Panc1 (cell line): ENCODE data around the gene MRPL18. TPM values are rescaled to one million over a fixed set of nuclear protein-coding genes. Genes with fewer than 3 reads are reported as not detected.
A peak's percentile ranks its signal among the peaks of the same experiment; 100 is the strongest.
"Not testable (repeated sequence)": the region's sequence is repeated elsewhere in the genome, so short reads cannot be mapped to it uniquely, and the experiment has no call there.

Source experiments
- ATAC-seq: fragments of 200-7000 bp; cut with Tn5 transposase; 2 replicates; pipeline ENCODE4 v1.9.1; 2020; ENCODE audit warnings: mild to moderate bottlenecking, moderate library complexity
- BruUV-seq: library from RNA; stranded (reverse); fragments of 400-500 nt; replicated peaks from 2 replicates; lab custom pipeline; 2021; lab: Mats Ljungman, UMichigan
- CTCF ChIA-PET: fragments of 300-600 bp; sonication (Branson Sonifier 250); formaldehyde crosslinking; loops from one replicate; lab custom pipeline; 2022; ENCODE audit warnings: antibody characterized with exemption; lab: Charles Lee
- POLR2A ChIA-PET: fragments of 300-600 bp; sonication (Branson Sonifier 250); formaldehyde crosslinking; loops from one replicate; lab custom pipeline; 2022; ENCODE audit warnings: antibody characterized with exemption; lab: Charles Lee
- DNase-seq: peaks from one replicate; pipeline ENCODE4 v3.0.0-alpha.2; 2010; ENCODE audit warnings: low read depth, low spot score
- H3K27ac ChIP-seq: 2 replicates; pipeline ENCODE4 v1.5.1; 2011; ENCODE audit warnings: mild to moderate bottlenecking, low read length, inconsistent platforms
- H3K27me3 ChIP-seq: fragments of 200-500 bp; sonication (Bioruptor generic); 2 replicates; pipeline ENCODE4 v1.6.0; 2014; ENCODE audit warnings: low read length, inconsistent platforms; ENCODE audit not compliant: control insufficient read depth, insufficient read depth
- H3K36me3 ChIP-seq: fragments of 200-500 bp; sonication (Bioruptor generic); 2 replicates; pipeline ENCODE4 v1.5.1; 2014; ENCODE audit warnings: inconsistent platforms, mild to moderate bottlenecking, low read length, moderate library complexity; ENCODE audit not compliant: control insufficient read depth, insufficient read depth
- H3K4me1 ChIP-seq: 2 replicates; pipeline ENCODE4 v1.5.1; 2011; ENCODE audit warnings: inconsistent platforms, mild to moderate bottlenecking, low read length, moderate library complexity; ENCODE audit not compliant: control insufficient read depth, insufficient read depth
- H3K4me3 ChIP-seq, 2 experiments: 2 replicates each; pipeline ENCODE4 v1.5.1; 2011 to 2012; ENCODE audit warnings: low read depth in 2 of 2, low read length in 2 of 2, mild to moderate bottlenecking in 2 of 2, inconsistent platforms in 1 of 2, moderate library complexity in 1 of 2
- H3K9me3 ChIP-seq: fragments of 200-500 bp; sonication (Bioruptor generic); 2 replicates; pipeline ENCODE4 v1.5.1; 2014; ENCODE audit warnings: low read depth, mild to moderate bottlenecking, inconsistent platforms, low read length, moderate library complexity; ENCODE audit not compliant: control insufficient read depth, insufficient read depth
- POLR2AphosphoS5 ChIP-seq: IDR thresholded peaks from 2 replicates; pipeline ENCODE4 v1.6.1; 2012; ENCODE audit warnings: mild to moderate bottlenecking, low read depth, low read length, moderate library complexity
- SIN3A ChIP-seq: IDR thresholded peaks from 2 replicates; pipeline ENCODE4 v1.6.1; 2012; ENCODE audit warnings: low read depth, mild to moderate bottlenecking, low read length, moderate library complexity, borderline replicate concordance; ENCODE audit not compliant: insufficient read depth
- TCF7L2 ChIP-seq: IDR thresholded peaks from 2 replicates; pipeline ENCODE4 v1.6.1; 2011; ENCODE audit warnings: mild to moderate bottlenecking, low read depth, low read length, inconsistent platforms
- in situ Hi-C: cut with HindIII; loops from 2 replicates; pipeline ENCODE4 v1.10.0; 2016; ENCODE audit warnings: low sequenced_read_pairs, low pct_unique_long_range_greater_than_20kb
- intact Hi-C: fragments of 100-400 bp; cut with micrococcal nuclease; formaldehyde crosslinking; loops from one replicate; pipeline ENCODE4 v1.10.0; 2022; ENCODE audit not compliant: unreplicated experiment
- total RNA-seq: library from RNA; stranded (reverse); gene quantifications from one replicate; pipeline ENCODE4 v1.2.1, GENCODE V29; 2021; ENCODE audit not compliant: unreplicated experiment
- TF ChIP-seq, protein P1 (sequence below): fragments of 450-650 bp; IDR thresholded peaks from 2 replicates; pipeline ENCODE4 v1.5.1; 2017; ENCODE audit warnings: mild to moderate bottlenecking
- TF ChIP-seq, protein P2 (sequence below), 2 experiments: IDR thresholded peaks; 2 replicates each; pipeline ENCODE4 v1.6.1; 2011 to 2012; ENCODE audit warnings: low read depth in 2 of 2, control low read depth in 1 of 2, low read length in 1 of 2, mild to moderate bottlenecking in 1 of 2, moderate library complexity in 1 of 2; ENCODE audit not compliant: insufficient read depth in 1 of 2

Gene MRPL18
- total RNA-seq, 1 experiment from 2014 or later = 98.4 TPM

DNA sequence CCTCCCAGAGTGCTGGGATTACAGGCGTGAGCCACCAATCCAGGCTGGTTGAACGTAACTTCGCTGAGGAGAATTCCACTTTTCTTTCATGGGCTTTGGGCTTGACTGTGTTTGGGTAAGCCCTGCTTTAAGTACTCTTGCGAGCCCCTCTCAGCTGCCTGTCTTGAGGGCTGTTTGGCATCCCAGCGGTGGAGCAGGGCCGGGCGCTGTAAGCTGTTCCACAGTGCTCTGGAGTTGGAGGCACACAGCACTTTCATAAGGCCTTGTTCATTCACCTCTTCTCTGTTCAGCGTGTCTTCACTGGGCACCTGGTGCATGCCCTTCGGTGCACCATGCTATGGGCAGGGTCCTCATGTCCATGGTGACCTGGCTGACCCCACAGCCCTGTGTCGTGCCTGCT, 31.5 kb downstream of the MRPL18 start:
- ATAC-seq (0 out of 2 replicates have a peak, but pooled peaks have one; percentile 14), DNase-seq (no peak)
- H3K27me3 ChIP-seq = no peaks in the 10 kb centered on the region
- TF ChIP-seq TCF7L2 = no peak
- TF ChIP-seq POLR2AphosphoS5 = no peak
- TF ChIP-seq SIN3A = no peak
- TF ChIP-seq, protein P1, sequence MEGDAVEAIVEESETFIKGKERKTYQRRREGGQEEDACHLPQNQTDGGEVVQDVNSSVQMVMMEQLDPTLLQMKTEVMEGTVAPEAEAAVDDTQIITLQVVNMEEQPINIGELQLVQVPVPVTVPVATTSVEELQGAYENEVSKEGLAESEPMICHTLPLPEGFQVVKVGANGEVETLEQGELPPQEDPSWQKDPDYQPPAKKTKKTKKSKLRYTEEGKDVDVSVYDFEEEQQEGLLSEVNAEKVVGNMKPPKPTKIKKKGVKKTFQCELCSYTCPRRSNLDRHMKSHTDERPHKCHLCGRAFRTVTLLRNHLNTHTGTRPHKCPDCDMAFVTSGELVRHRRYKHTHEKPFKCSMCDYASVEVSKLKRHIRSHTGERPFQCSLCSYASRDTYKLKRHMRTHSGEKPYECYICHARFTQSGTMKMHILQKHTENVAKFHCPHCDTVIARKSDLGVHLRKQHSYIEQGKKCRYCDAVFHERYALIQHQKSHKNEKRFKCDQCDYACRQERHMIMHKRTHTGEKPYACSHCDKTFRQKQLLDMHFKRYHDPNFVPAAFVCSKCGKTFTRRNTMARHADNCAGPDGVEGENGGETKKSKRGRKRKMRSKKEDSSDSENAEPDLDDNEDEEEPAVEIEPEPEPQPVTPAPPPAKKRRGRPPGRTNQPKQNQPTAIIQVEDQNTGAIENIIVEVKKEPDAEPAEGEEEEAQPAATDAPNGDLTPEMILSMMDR = no peak
- TF ChIP-seq, protein P2, sequence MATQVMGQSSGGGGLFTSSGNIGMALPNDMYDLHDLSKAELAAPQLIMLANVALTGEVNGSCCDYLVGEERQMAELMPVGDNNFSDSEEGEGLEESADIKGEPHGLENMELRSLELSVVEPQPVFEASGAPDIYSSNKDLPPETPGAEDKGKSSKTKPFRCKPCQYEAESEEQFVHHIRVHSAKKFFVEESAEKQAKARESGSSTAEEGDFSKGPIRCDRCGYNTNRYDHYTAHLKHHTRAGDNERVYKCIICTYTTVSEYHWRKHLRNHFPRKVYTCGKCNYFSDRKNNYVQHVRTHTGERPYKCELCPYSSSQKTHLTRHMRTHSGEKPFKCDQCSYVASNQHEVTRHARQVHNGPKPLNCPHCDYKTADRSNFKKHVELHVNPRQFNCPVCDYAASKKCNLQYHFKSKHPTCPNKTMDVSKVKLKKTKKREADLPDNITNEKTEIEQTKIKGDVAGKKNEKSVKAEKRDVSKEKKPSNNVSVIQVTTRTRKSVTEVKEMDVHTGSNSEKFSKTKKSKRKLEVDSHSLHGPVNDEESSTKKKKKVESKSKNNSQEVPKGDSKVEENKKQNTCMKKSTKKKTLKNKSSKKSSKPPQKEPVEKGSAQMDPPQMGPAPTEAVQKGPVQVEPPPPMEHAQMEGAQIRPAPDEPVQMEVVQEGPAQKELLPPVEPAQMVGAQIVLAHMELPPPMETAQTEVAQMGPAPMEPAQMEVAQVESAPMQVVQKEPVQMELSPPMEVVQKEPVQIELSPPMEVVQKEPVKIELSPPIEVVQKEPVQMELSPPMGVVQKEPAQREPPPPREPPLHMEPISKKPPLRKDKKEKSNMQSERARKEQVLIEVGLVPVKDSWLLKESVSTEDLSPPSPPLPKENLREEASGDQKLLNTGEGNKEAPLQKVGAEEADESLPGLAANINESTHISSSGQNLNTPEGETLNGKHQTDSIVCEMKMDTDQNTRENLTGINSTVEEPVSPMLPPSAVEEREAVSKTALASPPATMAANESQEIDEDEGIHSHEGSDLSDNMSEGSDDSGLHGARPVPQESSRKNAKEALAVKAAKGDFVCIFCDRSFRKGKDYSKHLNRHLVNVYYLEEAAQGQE (IDR thresholded peaks at IDR 0.05; ENCODE audit: insufficient read depth in 1 of 2, low read depth in 2 of 2, low read length in 1 of 2) = no peak
- BruUV-seq = no TSS peak
- no peak overlapping the region for H3K27ac ChIP-seq
- intact Hi-C loops = no loop called here
- in situ Hi-C loops = no loop called here
- ChIA-PET CTCF (no interaction called here), POLR2A (no interaction called here)
- H3K4me1 ChIP-seq = no peaks in the 10 kb centered on the region
- H3K36me3 ChIP-seq = no peaks in the 10 kb centered on the region
- H3K9me3 ChIP-seq = no peaks in the 10 kb centered on the region
- H3K4me3 ChIP-seq = no peak overlapping the region

DNA sequence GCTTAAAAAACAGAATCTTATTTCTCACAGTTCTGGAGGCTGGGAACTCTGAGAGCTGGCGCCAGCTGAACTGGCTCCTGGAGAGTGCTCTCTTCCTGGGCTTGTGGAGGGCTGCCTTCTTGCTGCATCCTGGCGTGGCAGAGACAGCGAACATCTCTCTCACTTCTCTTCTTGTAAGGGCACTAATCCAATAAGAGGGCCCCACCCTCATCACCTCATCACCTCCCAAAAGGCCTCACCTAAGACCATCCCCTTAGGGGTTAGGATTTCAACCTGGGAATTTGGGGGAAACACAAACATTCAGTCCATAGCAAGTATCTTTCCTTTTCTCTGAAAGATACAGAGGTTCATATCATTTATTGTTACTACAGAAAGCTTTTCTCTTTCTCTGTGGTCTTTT, 33.7 kb downstream of the MRPL18 start:
- Histone ChIP-seq H3K4me3 (no peak overlapping the region), H3K36me3 (no peaks in the 10 kb centered on the region), H3K4me1 (no peaks in the 10 kb centered on the region), H3K27me3 (no peaks in the 10 kb centered on the region), H3K27ac (no peak overlapping the region), H3K9me3 (no peaks in the 10 kb centered on the region)
- in situ Hi-C loops = no loop called here
- TF ChIP-seq, protein P2 (IDR thresholded peaks at IDR 0.05; ENCODE audit: insufficient read depth in 1 of 2, low read depth in 2 of 2, low read length in 1 of 2) = no peak
- TF ChIP-seq SIN3A (no peak), TCF7L2 (no peak), POLR2AphosphoS5 (no peak)
- TF ChIP-seq, protein P1 = no peak
- no TSS peak for BruUV-seq
- ChIA-PET CTCF (no interaction called here), POLR2A (no interaction called here)
- DNase-seq (no peak), ATAC-seq (no peak)
- intact Hi-C loops = no loop called here

DNA sequence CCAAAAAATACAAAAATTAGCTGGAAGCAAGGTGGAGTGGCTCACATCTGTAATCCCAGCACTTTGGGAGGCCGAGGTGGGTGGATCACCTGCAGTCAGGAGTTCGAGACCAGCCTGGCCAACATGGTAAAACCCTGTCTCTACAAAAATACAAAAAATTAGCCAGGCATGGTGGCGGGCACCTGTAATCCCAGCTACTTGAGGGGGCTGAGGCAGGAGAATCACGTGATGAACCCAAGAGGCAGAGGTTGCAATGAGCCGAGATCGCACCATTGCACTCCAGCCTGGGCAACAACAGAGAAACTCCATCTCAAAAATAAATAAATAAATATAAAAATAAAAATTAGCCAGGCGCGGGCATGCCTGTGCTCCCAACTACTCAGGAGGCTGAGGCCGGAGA, 34.4 kb downstream of the MRPL18 start:
- BruUV-seq, H3K36me3 ChIP-seq, H3K27me3 ChIP-seq, POLR2A ChIA-PET, DNase-seq, ATAC-seq, intact Hi-C loops, in situ Hi-C loops, H3K4me1 ChIP-seq, H3K9me3 ChIP-seq, H3K4me3 ChIP-seq, H3K27ac ChIP-seq: not testable (repeated sequence)
- CTCF ChIA-PET = interaction anchor here (0.8 kb wide), 1 partner anchor 35 kb away, joined by 3 read pairs; the partner anchor contains the start of gene TCP1
